Left forelimb (tissue), 1 donor: ENCODE measurements around the gene SPTB.

Experiments used
- DNase-seq: peaks from one replicate; pipeline ENCODE4 v3.0.0-alpha.2; 2018; ENCODE audit warnings: low spot score

The SPTB gene

GRCh38 chr14:64885559-64885958 lies 5.9 kb upstream of the SPTB start:
- no peak for DNase-seq

GRCh38 chr14:64880221-64881121 lies 764 bp upstream of the SPTB start:
- DNase-seq, result peak; percentile 70

DNA sequence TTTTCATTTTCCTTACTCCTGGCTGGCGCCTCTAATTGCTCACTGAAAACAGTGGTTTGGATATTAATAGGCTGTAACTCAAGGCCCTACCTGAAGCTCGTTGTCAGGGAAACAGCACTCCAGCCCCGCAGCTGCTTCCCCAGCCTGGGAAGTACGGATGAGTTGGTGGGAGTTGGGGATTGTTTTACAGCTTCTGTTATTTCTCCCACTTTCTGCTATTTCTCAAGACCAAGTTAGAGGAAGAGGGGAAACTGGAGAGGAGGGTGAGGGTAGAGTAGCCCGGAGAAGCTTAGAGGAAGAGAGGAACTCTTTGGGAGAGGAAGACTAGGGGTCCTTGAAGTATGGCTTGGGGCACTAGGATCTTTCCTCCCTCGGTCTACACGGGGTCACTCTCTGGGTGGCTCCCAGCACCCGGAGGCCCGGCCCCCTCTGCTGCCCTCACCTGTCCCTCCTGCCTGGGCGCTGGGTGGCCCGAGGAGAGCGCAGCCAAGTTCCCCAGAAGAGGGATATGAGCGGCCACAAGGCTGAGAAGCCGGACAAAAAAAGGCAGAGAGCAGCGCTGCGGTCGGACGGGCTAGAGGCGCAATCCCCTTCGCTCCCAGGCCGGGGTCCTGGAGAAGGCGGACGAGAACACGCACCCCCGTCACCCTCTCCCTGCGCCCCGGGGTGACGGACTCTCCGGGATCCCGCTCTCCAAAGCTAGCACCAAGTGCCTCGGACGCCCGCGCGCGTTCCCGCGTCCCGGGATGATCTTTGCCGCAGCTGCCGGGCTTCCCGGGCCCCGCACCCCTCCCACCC lies 671 bp downstream of the SPTB start:
- DNase-seq, result no peak

- no peak for DNase-seq
Measured at GRCh38 chr14:64877846-64878245, 1.9 kb downstream of the SPTB start.

GRCh38 chr14:64875350-64875749 lies 4.4 kb downstream of the SPTB start:
- DNase-seq, result no peak

GRCh38 chr14:64873506-64874219 lies 6.0 kb downstream of the SPTB start:
- DNase-seq, result no peak

DNA sequence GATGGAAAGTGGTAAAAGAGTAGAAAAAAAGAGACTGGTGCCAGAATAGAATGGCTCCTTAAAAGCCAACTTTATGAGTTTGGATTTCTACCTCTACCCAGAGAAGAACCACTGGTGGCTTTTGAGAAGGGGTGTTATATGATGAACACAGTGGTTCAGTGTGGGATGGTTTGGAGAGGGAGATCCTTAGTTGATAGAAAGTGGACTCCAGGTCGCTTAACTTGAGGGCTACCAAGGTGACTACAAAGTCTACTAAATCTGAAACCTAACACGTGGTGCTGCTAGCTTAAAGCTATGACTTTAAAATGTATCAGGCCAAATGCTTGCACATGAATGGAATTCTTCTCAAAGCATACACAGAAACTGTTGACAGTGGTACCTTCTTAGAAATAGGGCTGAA lies 8.4 kb downstream of the SPTB start:
- DNase-seq, result no peak

GRCh38 chr14:64870160-64870559 lies 9.5 kb downstream of the SPTB start:
- no peak for DNase-seq

DNA sequence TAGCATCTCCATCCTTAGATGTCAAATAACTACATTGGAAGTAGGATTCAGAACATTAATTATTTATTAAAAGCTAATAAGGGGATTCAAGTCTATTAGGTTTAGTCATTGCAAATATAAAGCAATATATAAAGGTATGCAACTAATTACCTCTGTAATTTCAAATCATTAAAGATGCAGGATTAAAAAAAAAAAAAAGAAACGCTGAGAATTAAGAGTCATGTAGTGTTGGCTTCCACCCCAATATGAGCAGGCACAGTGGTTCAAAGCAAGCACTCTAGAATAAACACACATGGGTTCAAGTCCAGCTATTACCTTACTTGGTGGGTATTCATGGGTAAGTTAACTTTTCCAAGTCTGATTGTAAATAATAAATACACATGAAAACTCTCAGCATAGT lies 10.9 kb downstream of the SPTB start:
- DNase-seq, result no peak

DNA sequence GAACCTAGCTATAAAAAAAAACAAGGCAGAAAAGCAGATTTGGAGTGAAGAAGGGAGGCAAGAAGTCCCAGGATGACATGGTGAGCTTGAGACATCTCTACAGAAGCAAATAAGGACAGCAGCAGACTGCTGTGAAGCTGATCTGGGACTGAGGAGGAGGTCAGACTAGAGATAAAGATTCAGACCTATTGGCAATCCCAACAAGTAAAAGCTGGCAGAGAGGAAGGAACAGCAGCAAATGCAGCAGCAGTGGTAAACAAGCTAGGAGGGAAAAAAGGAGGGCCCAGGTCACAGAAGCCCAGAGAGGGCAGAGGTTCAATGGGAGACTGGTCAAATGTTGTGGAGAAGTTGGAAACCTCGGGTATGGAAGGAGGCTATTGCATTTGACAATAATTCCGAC lies 11.3 kb downstream of the SPTB start:
- DNase-seq, result no peak

GRCh38 chr14:64867182-64867581 lies 12.5 kb downstream of the SPTB start:
- no peak for DNase-seq

- no peak for DNase-seq
Measured at GRCh38 chr14:64865992-64866391, 13.7 kb downstream of the SPTB start.

GRCh38 chr14:64865109-64865508 lies 14.6 kb downstream of the SPTB start:
- no peak for DNase-seq

DNA sequence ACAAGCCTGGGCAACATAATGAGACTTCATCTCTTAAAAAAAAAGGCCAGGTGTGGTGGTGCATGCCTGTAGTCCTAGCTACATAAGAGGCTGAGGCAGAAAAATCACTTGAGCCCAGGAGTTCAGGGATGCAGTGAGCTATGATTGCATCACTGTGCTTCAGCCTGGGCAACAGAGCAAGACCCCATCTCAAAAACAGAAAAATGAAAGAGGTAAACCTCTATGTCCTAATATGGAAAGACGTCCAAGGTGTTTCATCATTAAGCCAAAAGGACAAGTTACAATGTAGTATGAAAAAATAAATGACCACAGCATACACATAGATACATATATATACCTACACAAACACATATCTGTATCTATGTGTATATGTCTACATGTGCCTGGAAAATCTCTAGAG lies 15.4 kb downstream of the SPTB start:
- DNase-seq, result no peak

DNA sequence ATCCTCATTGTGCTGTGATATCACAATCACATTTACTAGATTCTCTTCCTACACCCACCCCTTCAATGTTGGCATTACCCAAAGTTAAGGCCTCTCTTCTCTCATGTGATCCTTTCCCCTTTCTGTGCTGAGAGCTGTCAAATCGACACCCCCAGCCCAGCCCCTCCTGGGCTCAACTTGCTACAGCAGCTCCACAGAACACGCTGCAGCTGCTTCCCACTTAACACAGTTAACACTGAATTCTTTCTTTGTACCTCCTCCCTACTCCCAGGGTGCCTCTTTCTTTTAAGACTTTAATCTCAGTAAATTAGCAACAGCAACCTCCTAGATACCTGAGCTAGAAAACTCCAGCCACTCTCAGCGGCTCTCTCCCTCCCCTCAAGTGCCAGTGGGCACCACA lies 17.8 kb downstream of the SPTB start:
- no peak for DNase-seq

DNA sequence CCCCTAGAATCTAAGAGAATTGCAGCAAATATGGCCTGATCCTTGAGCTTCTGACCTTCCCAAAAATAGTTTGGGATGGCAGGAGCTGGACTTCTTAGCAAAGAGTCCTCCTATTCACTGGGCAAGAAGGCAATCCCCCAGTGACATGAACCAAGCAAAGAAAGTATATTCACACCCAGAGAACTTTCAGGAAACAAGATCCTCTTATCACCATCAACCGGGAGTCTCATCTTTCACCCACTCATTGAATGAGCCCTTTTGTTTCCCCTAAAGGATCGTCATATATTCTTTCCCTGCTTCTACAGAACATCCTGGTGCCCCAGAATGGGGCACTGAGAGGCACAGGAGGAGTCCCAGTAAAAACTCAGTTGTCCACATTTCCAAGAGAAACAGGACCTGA lies 19.7 kb downstream of the SPTB start:
- DNase-seq, result no peak

GRCh38 chr14:64857979-64858744 lies 21.5 kb downstream of the SPTB start:
- no peak for DNase-seq

- no peak for DNase-seq
Measured at GRCh38 chr14:64856529-64857445, 22.9 kb downstream of the SPTB start.

DNA sequence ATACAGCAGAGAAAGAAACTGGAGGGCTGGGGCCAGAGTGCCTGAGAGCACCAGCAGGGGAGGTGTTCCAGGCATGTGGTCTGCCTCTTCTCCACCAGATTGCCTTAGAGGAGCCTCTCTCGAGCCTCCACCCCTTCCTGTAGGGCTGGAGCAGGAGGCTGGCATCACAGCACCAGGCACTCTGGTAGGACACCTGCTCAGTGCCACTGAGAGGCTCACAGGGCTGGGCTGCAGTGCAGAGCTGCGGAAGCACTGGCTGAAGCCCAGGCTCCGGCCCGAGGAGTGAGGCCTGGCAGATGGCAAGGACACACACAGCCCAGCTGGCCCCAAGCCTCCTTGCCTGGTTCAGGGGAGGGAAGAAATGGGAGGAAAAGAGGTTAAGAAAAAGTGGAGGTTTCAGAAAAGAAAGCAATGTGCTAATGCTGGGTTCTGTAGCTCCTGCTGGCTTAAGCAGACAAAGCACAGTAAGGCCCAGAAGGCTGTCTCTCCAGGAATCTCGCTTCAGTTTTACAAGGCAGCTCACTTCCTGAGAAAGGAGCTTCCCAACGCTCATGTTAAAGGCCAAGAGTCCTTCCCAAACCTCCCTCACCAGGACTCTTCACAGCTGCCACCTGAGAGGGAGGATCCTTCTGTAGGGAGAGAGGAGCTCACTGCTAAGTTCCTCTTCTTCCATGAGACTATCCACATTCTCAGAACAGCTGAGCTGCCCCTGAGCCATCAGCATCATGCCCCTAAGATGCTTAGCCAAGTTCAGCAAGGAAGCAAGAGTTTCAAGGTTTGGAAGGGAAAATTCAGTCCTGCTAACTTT lies 23.8 kb downstream of the SPTB start:
- no peak for DNase-seq
